Measurements from ENCODE around the gene POLE. TPM values are rescaled to one million over a fixed set of nuclear protein-coding genes. Genes with fewer than 3 reads are reported as not detected.

Gene POLE
- total RNA-seq, 2 experiments from 2014 or later: 157 to 230 TPM

- intact Hi-C loops (cut with micrococcal nuclease; ENCODE audit: unreplicated experiment): no loop called here
- H4K20me1 ChIP-seq (ENCODE audit: insufficient read depth, low read length): no peaks in the 10 kb centered on the region
- H2AFZ ChIP-seq (ENCODE audit: low read length): no peak overlapping the region
- H3K79me2 ChIP-seq (ENCODE audit: insufficient read depth, low read depth, low read length): no peaks in the 10 kb centered on the region
- peaks cover 88% of the 10 kb centered on the region for H3K36me3 ChIP-seq (ENCODE audit: insufficient read depth, low read length)
- no peak for DNase-seq (ENCODE audit: low spot score)
- POLR2A ChIA-PET: interaction anchor here (2.9 kb wide), 1 partner anchor 9 kb away, joined by 20 read pairs; no protein-coding TSS in a partner anchor
- peaks cover 51% of the 10 kb centered on the region for H3K4me1 ChIP-seq (ENCODE audit: insufficient read depth, low read length, poor library complexity, severe bottlenecking)
- no peak for TF ChIP-seq CTCF (conservative IDR thresholded peaks at IDR 0.05; ENCODE audit: low read length)
- TF ChIP-seq EZH2phosphoT487 (IDR thresholded peaks at IDR 0.05; ENCODE audit: borderline replicate concordance, low read depth, low read length): no peak
- H3K27ac ChIP-seq (ENCODE audit: low read depth, low read length, poor library complexity, severe bottlenecking): no peak overlapping the region
- H3K4me3 ChIP-seq (ENCODE audit: low read depth, low read length, poor library complexity, severe bottlenecking): no peak overlapping the region
- no peak overlapping the region for H3K4me2 ChIP-seq (ENCODE audit: low read length)
- CTCF ChIA-PET (ENCODE audit: unreplicated experiment): no interaction called here
- H3K9me2 ChIP-seq (ENCODE audit: insufficient read depth, low read length): no peaks in the 10 kb centered on the region
- BruUV-seq (replicated peaks): no TSS peak
- H3K9me3 ChIP-seq (ENCODE audit: low read length): no peaks in the 10 kb centered on the region
Observed at GRCh38 chr12:132630672-132631071, 56.5 kb downstream of the POLE start.

- H3K79me2 ChIP-seq (ENCODE audit: insufficient read depth, low read depth, low read length): no peaks in the 10 kb centered on the region
- H3K36me3 ChIP-seq (ENCODE audit: insufficient read depth, low read length): peaks cover 88% of the 10 kb centered on the region
- H4K20me1 ChIP-seq (ENCODE audit: insufficient read depth, low read length): no peaks in the 10 kb centered on the region
- TF ChIP-seq EZH2phosphoT487 (IDR thresholded peaks at IDR 0.05; ENCODE audit: borderline replicate concordance, low read depth, low read length): no peak
- TF ChIP-seq CTCF (conservative IDR thresholded peaks at IDR 0.05; ENCODE audit: low read length): no peak
- intact Hi-C loops (cut with micrococcal nuclease; ENCODE audit: unreplicated experiment): no loop called here
- H3K27ac ChIP-seq (ENCODE audit: low read depth, low read length, poor library complexity, severe bottlenecking): no peak overlapping the region
- no TSS peak for BruUV-seq (replicated peaks)
- H3K4me3 ChIP-seq (ENCODE audit: low read depth, low read length, poor library complexity, severe bottlenecking): no peak overlapping the region
- H3K9me3 ChIP-seq (ENCODE audit: low read length): no peaks in the 10 kb centered on the region
- DNase-seq (ENCODE audit: low spot score): no peak
- ChIA-PET CTCF (ENCODE audit: unreplicated experiment) (interaction anchor here (0.6 kb wide), 1 partner anchor 28 kb away, joined by 3 read pairs; no protein-coding TSS in a partner anchor), POLR2A (interaction anchor here (0.5 kb wide), 1 partner anchor 192 kb away, joined by 4 read pairs; no protein-coding TSS in a partner anchor)
- no peaks in the 10 kb centered on the region for H3K9me2 ChIP-seq (ENCODE audit: insufficient read depth, low read length)
- H3K4me2 ChIP-seq (ENCODE audit: low read length): no peak overlapping the region
- H2AFZ ChIP-seq (ENCODE audit: low read length): no peak overlapping the region
- peaks cover 37% of the 10 kb centered on the region for H3K4me1 ChIP-seq (ENCODE audit: insufficient read depth, low read length, poor library complexity, severe bottlenecking)
Observed at GRCh38 chr12:132629330-132629729, 57.8 kb downstream of the POLE start.

- Histone ChIP-seq H3K9me3 (ENCODE audit: low read length) (no peaks in the 10 kb centered on the region), H4K20me1 (ENCODE audit: insufficient read depth, low read length) (no peaks in the 10 kb centered on the region), H3K79me2 (ENCODE audit: insufficient read depth, low read depth, low read length) (no peaks in the 10 kb centered on the region), H2AFZ (ENCODE audit: low read length) (no peak overlapping the region), H3K36me3 (ENCODE audit: insufficient read depth, low read length) (peaks cover 74% of the 10 kb centered on the region), H3K4me3 (ENCODE audit: low read depth, low read length, poor library complexity, severe bottlenecking) (no peak overlapping the region), H3K27ac (ENCODE audit: low read depth, low read length, poor library complexity, severe bottlenecking) (no peak overlapping the region), H3K9me2 (ENCODE audit: insufficient read depth, low read length) (no peaks in the 10 kb centered on the region), H3K4me2 (ENCODE audit: low read length) (no peak overlapping the region), H3K4me1 (ENCODE audit: insufficient read depth, low read length, poor library complexity, severe bottlenecking) (peaks cover 3% of the 10 kb centered on the region)
- TF ChIP-seq CTCF (conservative IDR thresholded peaks at IDR 0.05; ENCODE audit: low read length) (no peak), EZH2phosphoT487 (IDR thresholded peaks at IDR 0.05; ENCODE audit: borderline replicate concordance, low read depth, low read length) (no peak)
- intact Hi-C loops (cut with micrococcal nuclease; ENCODE audit: unreplicated experiment): no loop called here
- no TSS peak for BruUV-seq (replicated peaks)
- ChIA-PET CTCF (ENCODE audit: unreplicated experiment) (no interaction called here), POLR2A (interaction anchor here (1.0 kb wide), 1 partner anchor 8 kb away, joined by 3 read pairs; no protein-coding TSS in a partner anchor)
- no peak for DNase-seq (ENCODE audit: low spot score)
Observed at GRCh38 chr12:132625731-132626430, 61.3 kb downstream of the POLE start.
